IMR-90 (cell line): ENCODE measurements around the gene AGAP1. TPM values are rescaled to one million over a fixed set of nuclear protein-coding genes. Genes with fewer than 3 reads are reported as not detected.

Source experiments
- ATAC-seq: fragments of 200-7000 bp; cut with Tn5 transposase; 2 replicates; pipeline ENCODE4 v1.9.1; 2020; ENCODE audit warnings: low read depth, mild to moderate bottlenecking, moderate library complexity
- BruUV-seq: library from RNA; stranded (reverse); fragments of 400-500 nt; replicated peaks from 2 replicates; lab custom pipeline; 2021; lab: Mats Ljungman, UMichigan
- CTCF ChIA-PET: fragments of 300-600 bp; formaldehyde crosslinking; extraction: SDS; loops from one replicate; lab custom pipeline; 2021; ENCODE audit warnings: antibody characterized with exemption; lab: Yijun Ruan, JAX
- POLR2A ChIA-PET: fragments of 300-600 bp; sonication (Branson Sonifier 250); formaldehyde crosslinking; loops from one replicate; lab custom pipeline; 2022; ENCODE audit warnings: antibody characterized with exemption; ENCODE audit not compliant: unreplicated experiment; lab: Charles Lee
- DNase-seq: peaks from one replicate; pipeline ENCODE4 v3.0.0; 2013
- H2AFZ ChIP-seq: replicated peaks from 2 replicates; pipeline ENCODE3; 2013; ENCODE audit warnings: low read length, mild to moderate bottlenecking; ENCODE audit not compliant: poor library complexity
- H2AK5ac ChIP-seq: 2 replicates; pipeline ENCODE4 v1.6.1; 2013; ENCODE audit warnings: low read depth, low read length, inconsistent platforms
- H2AK9ac ChIP-seq: replicated peaks from 2 replicates; pipeline ENCODE3; 2013; ENCODE audit warnings: mild to moderate bottlenecking, low read depth, low read length, moderate library complexity; ENCODE audit not compliant: poor library complexity
- H2BK120ac ChIP-seq: 2 replicates; pipeline ENCODE4 v1.6.1; 2013; ENCODE audit warnings: low read depth, low read length, inconsistent platforms
- H2BK15ac ChIP-seq: 3 replicates; pipeline ENCODE4 v1.6.1; 2013; ENCODE audit warnings: low read depth, low read length, inconsistent platforms
- H2BK20ac ChIP-seq: 2 replicates; pipeline ENCODE4 v1.6.1; 2013; ENCODE audit warnings: low read depth, mild to moderate bottlenecking, inconsistent platforms, low read length, moderate library complexity
- H2BK5ac ChIP-seq: 2 replicates; pipeline ENCODE4 v1.6.1; 2013; ENCODE audit warnings: mild to moderate bottlenecking, low read depth, low read length, inconsistent platforms; ENCODE audit not compliant: poor library complexity, severe bottlenecking
- H3K14ac ChIP-seq: replicated peaks from 2 replicates; pipeline ENCODE4 v1.6.1; 2013; ENCODE audit warnings: low read depth, low read length, inconsistent platforms
- H3K18ac ChIP-seq: 2 replicates; pipeline ENCODE4 v1.6.1; 2013; ENCODE audit warnings: low read depth, low read length, control low read depth
- H3K23ac ChIP-seq: 2 replicates; pipeline ENCODE4 v1.6.1; 2013; ENCODE audit warnings: low read depth, low read length, inconsistent platforms
- H3K27ac ChIP-seq: 2 replicates; pipeline ENCODE4 v1.5.1; 2013; ENCODE audit warnings: mild to moderate bottlenecking, control low read depth, low read length; ENCODE audit not compliant: insufficient read depth
- H3K27me3 ChIP-seq: 2 replicates; pipeline ENCODE4 v1.6.1; 2013; ENCODE audit warnings: low read length; ENCODE audit not compliant: control insufficient read depth, insufficient read depth
- H3K36me3 ChIP-seq: 2 replicates; pipeline ENCODE4 v1.6.1; 2013; ENCODE audit warnings: low read length, mixed read lengths; ENCODE audit not compliant: control insufficient read depth, insufficient read depth
- H3K4ac ChIP-seq: 2 replicates; pipeline ENCODE4 v1.6.1; 2013; ENCODE audit warnings: low read depth, low read length, inconsistent platforms
- H3K4me1 ChIP-seq: 2 replicates; pipeline ENCODE4 v1.6.1; 2013; ENCODE audit warnings: low read length, mixed read lengths; ENCODE audit not compliant: control insufficient read depth, insufficient read depth
- H3K4me2 ChIP-seq: 2 replicates; pipeline ENCODE4 v1.6.1; 2013; ENCODE audit warnings: low read depth, mild to moderate bottlenecking, control low read depth, low read length, moderate library complexity
- H3K4me3 ChIP-seq: 2 replicates; pipeline ENCODE4 v1.5.1; 2013; ENCODE audit warnings: low read depth, mild to moderate bottlenecking, control low read depth, low read length, moderate library complexity; ENCODE audit not compliant: insufficient read depth
- H3K56ac ChIP-seq: 2 replicates; pipeline ENCODE4 v1.6.1; 2013; ENCODE audit warnings: low read length, inconsistent platforms; ENCODE audit not compliant: insufficient read depth; ENCODE audit errors: extremely low read depth
- H3K79me1 ChIP-seq, 2 experiments: 2 replicates each; pipeline ENCODE4 v1.6.1; 2013; ENCODE audit warnings: low read length in 2 of 2, inconsistent platforms in 1 of 2, low read depth in 1 of 2
- H3K9ac ChIP-seq: 2 replicates; pipeline ENCODE4 v1.6.1; 2013; ENCODE audit warnings: low read depth, low read length, control low read depth
- H3K9me1 ChIP-seq: 2 replicates; pipeline ENCODE4 v1.6.1; 2013; ENCODE audit warnings: low read length, inconsistent platforms; ENCODE audit not compliant: insufficient read depth
- H3K9me3 ChIP-seq: 2 replicates; pipeline ENCODE4 v1.6.1; 2013; ENCODE audit warnings: low read length; ENCODE audit not compliant: control insufficient read depth, insufficient read depth
- H4K20me1 ChIP-seq: 2 replicates; pipeline ENCODE4 v1.6.1; 2013; ENCODE audit warnings: low read length, inconsistent platforms; ENCODE audit not compliant: insufficient read depth
- H4K5ac ChIP-seq: 2 replicates; pipeline ENCODE4 v1.6.1; 2013; ENCODE audit warnings: mild to moderate bottlenecking, low read depth, low read length, control low read depth
- H4K8ac ChIP-seq, 2 experiments: 2 replicates each; pipeline ENCODE4 v1.6.1; 2013; ENCODE audit warnings: low read depth in 2 of 2, low read length in 2 of 2, control low read depth in 1 of 2, inconsistent platforms in 1 of 2
- H4K91ac ChIP-seq: 2 replicates; pipeline ENCODE4 v1.6.1; 2013; ENCODE audit warnings: low read depth, low read length, inconsistent platforms; ENCODE audit not compliant: insufficient read depth
- CEBPB ChIP-seq: IDR thresholded peaks from 2 replicates; pipeline ENCODE4 v1.6.1; 2012; ENCODE audit warnings: low read depth, low read length, improper control_type of control experiment
- CHD1 ChIP-seq: IDR thresholded peaks from 2 replicates; pipeline ENCODE4 v1.6.1; 2012; ENCODE audit warnings: low read depth, low read length, improper control_type of control experiment
- MAFK ChIP-seq: IDR thresholded peaks from 2 replicates; pipeline ENCODE4 v1.6.1; 2012; ENCODE audit warnings: low read depth, low read length, improper control_type of control experiment
- MXI1 ChIP-seq: IDR thresholded peaks from 2 replicates; pipeline ENCODE4 v1.6.1; 2012; ENCODE audit warnings: low read depth, mild to moderate bottlenecking, low read length, moderate library complexity, borderline replicate concordance
- WGBS, 2 experiments: methylation state at CpG; one replicate each; pipeline versions ENCODE4 v1.1.5 to v1.1.7; 2013; ENCODE audit warnings: missing lambda C conversion rate in 2 of 2; ENCODE audit not compliant: insufficient read length in 1 of 2; ENCODE audit errors: extremely low coverage in 2 of 2; 5-methylcytosine and 5-hydroxymethylcytosine counted together
- dilution Hi-C: fragments of 300-500 bp; cut with HindIII; formaldehyde crosslinking; loops from one replicate; pipeline ENCODE4 v1.14.3; 2018; ENCODE audit warnings: low sequenced_read_pairs; ENCODE audit not compliant: unreplicated experiment
- in situ Hi-C: fragments of 300-500 bp; cut with MboI; formaldehyde crosslinking; loops from 3 replicates; pipeline ENCODE4 v1.14.3; 2019; ENCODE audit warnings: low sequenced_read_pairs, inconsistent platforms, mixed read lengths
- intact Hi-C: fragments of 100-400 bp; cut with micrococcal nuclease; formaldehyde crosslinking; loops from 2 replicates; pipeline ENCODE4 v1.10.0; 2022
- polyA plus RNA-seq, 3 experiments: library from polyadenylated mRNA; depleted of rRNA; stranded (reverse); fragments of >200 nt; gene quantifications; 2 replicates each; pipeline ENCODE4 v1.2.3, GENCODE V29; 2012; ENCODE audit warnings: low replicate concordance in 1 of 3
- total RNA-seq: library from RNA; depleted of rRNA; stranded (reverse); fragments of >200 nt; gene quantifications from 2 replicates; pipeline ENCODE4 v1.2.3, GENCODE V29; 2012
- TF ChIP-seq, protein P1 (sequence below): conservative IDR thresholded peaks from 2 replicates; pipeline ENCODE4 v1.5.1; 2012; ENCODE audit warnings: mild to moderate bottlenecking, low read depth, low read length, improper control_type of control experiment

Gene AGAP1
- total and polyA plus RNA-seq, 2 of the 4 experiments (the other 2 are of a cell fraction): 15.1 to 16.4 TPM

DNA sequence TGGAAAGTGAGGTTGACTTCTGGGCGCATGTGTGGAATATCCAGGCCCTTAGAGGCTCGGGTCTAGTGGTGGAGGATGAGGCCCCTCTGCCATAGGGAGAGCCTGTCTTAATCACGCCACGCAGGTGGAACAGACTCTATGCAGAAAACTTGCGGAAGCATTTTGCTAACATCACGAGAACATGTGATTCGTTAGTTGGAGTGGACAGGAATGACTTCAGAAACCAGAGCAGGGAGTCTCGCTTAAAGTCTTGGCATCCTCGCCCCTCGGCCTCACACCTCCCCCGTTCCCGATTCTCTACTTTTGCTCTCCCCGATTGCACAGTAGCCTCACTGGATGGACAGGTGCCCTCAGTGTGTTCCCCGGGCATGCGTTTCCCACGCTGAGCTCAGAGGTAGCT is 340.9 kb downstream of the AGAP1 start:
- Histone ChIP-seq H2AK9ac (no peak overlapping the region), H3K9me3 (no peaks in the 10 kb centered on the region), H2BK120ac (no peak overlapping the region), H2AFZ (no peak overlapping the region), H4K20me1 (no peaks in the 10 kb centered on the region), H3K36me3 (no peaks in the 10 kb centered on the region), H4K5ac (no peak overlapping the region), H3K56ac (no peak overlapping the region), H3K27ac (no peak overlapping the region), H3K4me1 (0 out of 2 replicates have a peak, but pooled peaks cover 1% of the 10 kb centered on the region), H2BK15ac (no peak overlapping the region), H3K4me3 (no peak overlapping the region), H3K9me1 (no peaks in the 10 kb centered on the region), H3K4ac (no peak overlapping the region), H4K8ac (no peak overlapping the region), H3K23ac (no peak overlapping the region), H3K9ac (no peak overlapping the region), H3K4me2 (no peak overlapping the region), H3K27me3 (no peaks in the 10 kb centered on the region), H2AK5ac (no peak overlapping the region), H3K14ac (no peak overlapping the region), H4K91ac (no peak overlapping the region), H3K79me1 (no peaks in the 10 kb centered on the region), H2BK5ac (no peak overlapping the region), H2BK20ac (no peak overlapping the region), H3K18ac (no peak overlapping the region)
- WGBS, 2 experiments: 91% methylated on average over 6 of the region's 16 CpGs; no CpG with 5 or more reads in 1 of the 2 experiments
- CTCF ChIA-PET: no interaction called here
- POLR2A ChIA-PET: no interaction called here
- ATAC-seq (no peak), DNase-seq (no peak)
- dilution Hi-C loops (no loop called here), intact Hi-C loops (no loop called here), in situ Hi-C loops (no loop called here)
- TF ChIP-seq MXI1: no peak
- no peak for TF ChIP-seq MAFK
- TF ChIP-seq CEBPB: no peak
- TF ChIP-seq CHD1: no peak
- TF ChIP-seq, protein P1, sequence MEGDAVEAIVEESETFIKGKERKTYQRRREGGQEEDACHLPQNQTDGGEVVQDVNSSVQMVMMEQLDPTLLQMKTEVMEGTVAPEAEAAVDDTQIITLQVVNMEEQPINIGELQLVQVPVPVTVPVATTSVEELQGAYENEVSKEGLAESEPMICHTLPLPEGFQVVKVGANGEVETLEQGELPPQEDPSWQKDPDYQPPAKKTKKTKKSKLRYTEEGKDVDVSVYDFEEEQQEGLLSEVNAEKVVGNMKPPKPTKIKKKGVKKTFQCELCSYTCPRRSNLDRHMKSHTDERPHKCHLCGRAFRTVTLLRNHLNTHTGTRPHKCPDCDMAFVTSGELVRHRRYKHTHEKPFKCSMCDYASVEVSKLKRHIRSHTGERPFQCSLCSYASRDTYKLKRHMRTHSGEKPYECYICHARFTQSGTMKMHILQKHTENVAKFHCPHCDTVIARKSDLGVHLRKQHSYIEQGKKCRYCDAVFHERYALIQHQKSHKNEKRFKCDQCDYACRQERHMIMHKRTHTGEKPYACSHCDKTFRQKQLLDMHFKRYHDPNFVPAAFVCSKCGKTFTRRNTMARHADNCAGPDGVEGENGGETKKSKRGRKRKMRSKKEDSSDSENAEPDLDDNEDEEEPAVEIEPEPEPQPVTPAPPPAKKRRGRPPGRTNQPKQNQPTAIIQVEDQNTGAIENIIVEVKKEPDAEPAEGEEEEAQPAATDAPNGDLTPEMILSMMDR: no peak
- BruUV-seq: no TSS peak
